ENCODE measurements around the gene SMYD2. TPM values are rescaled to one million over a fixed set of nuclear protein-coding genes. Genes with fewer than 3 reads are reported as not detected.

The SMYD2 gene
- total and polyA plus RNA-seq, 10 of the 15 experiments (the other 5 are each of a cell fraction or from before 2014, with no cell fraction given) = 8.3 to 55.7 (median 26.4) TPM

DNA sequence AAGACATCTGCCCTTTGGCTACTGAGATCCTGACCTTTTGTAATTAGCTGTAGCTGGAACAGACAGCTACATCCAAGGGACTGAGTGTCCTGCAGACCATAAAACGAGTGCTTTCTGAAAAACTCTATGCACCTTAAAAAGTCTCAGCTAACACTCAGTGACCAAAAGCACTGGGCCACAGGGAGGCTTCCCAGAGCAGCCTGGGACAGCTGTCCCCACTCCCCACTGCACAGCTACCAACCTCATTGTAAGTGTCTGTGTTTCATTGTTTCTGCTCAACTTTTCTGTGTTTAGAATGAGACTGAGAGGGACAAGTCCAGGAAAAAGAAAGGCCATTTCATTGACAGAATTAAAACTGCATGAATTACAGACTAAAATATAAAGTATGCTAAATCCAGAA is 80.7 kb downstream of the SMYD2 start:
- no peaks in the 10 kb centered on the region; a peak in 1 of 4 replicates for H3K27me3 ChIP-seq (replicated peaks in 1 of 2; ENCODE audit: control insufficient read depth in 2 of 2, insufficient read depth in 2 of 2, low read length in 1 of 2)
- no peak overlapping the region for H3K4me2 ChIP-seq (ENCODE audit: control insufficient read depth, insufficient read depth)
- no peaks in the 10 kb centered on the region for H4K20me1 ChIP-seq (ENCODE audit: control insufficient read depth, insufficient read depth)
- no peak for FAIRE-seq
- in situ Hi-C loops (cut with MboI) (no loop called here), intact Hi-C loops (cut with micrococcal nuclease; ENCODE audit: unreplicated experiment) (no loop called here)
- H3K36me3 ChIP-seq (ENCODE audit: control insufficient read depth in 2 of 2, insufficient read depth in 2 of 2, low read length in 1 of 2) = no peaks in the 10 kb centered on the region
- ChIA-PET RAD21 (ENCODE audit: unreplicated experiment) (no interaction called here), SMC1A (ENCODE audit: uncharacterized antibody, unreplicated experiment) (interaction anchor here (1.2 to 1.5 kb wide), 2 partner anchors 26 to 97 kb away, joined by 3 read pairs; no protein-coding TSS in a partner anchor), POLR2A (interaction anchor here (1.2 kb wide), 1 partner anchor 53 kb away, joined by 3 read pairs; no protein-coding TSS in a partner anchor), CTCF (interaction anchor here (0.8 to 4.0 kb wide), 3 partner anchors 29 to 224 kb away, joined by 3 to 15 read pairs (median 4); no protein-coding TSS in a partner anchor)
- H3K9me3 ChIP-seq (replicated peaks; ENCODE audit: control insufficient read depth, insufficient read depth, low read length) = no peaks in the 10 kb centered on the region; the same call in 2 of the 3 replicates
- TF ChIP-seq ESRRA (IDR thresholded peaks at IDR 0.05; ENCODE audit: low read length) (no peak), POLR2AphosphoS5 (IDR thresholded peaks at IDR 0.05; ENCODE audit: low read length) (no peak), MYC (IDR thresholded peaks at IDR 0.05; ENCODE audit: insufficient read depth, insufficient read length, insufficient replicate concordance, low read length, severe bottlenecking) (no peak), ATF7 (IDR thresholded peaks at IDR 0.05; ENCODE audit: low read depth) (no peak), NRF1 (conservative IDR thresholded peaks at IDR 0.05; ENCODE audit: low read depth, low read length) (no peak), NR2C2 (IDR thresholded peaks at IDR 0.05; ENCODE audit: borderline replicate concordance, control insufficient read depth, insufficient read length, low read depth) (no peak), STAT3 (IDR thresholded peaks at IDR 0.05; ENCODE audit: low read depth, low read length) (no peak), CBX3 (IDR thresholded peaks at IDR 0.05; ENCODE audit: borderline replicate concordance, low read depth) (no peak), RCOR1 (conservative IDR thresholded peaks at IDR 0.05; ENCODE audit: low read depth, low read length) (no peak)
- no peak for DNase-seq (ENCODE audit: low read depth, low spot score)
- BruUV-seq (replicated peaks) = no TSS peak
- H2AFZ ChIP-seq (ENCODE audit: control insufficient read depth, low read depth, low read length) = no peak overlapping the region
- H3K4me3 ChIP-seq = no peak overlapping the region
- no peak overlapping the region for H3K27ac ChIP-seq (ENCODE audit: control insufficient read depth, insufficient read depth)
- no peak for ATAC-seq
- WGBS (ENCODE audit: insufficient coverage, insufficient replicate concordance, low lambda C conversion rate, missing lambda C conversion rate) = 0% methylated on average over 1 of the region's 1 CpG
- H3K79me2 ChIP-seq (ENCODE audit: control insufficient read depth, insufficient read depth, low read length) = no peaks in the 10 kb centered on the region
- no peaks in the 10 kb centered on the region for H3K4me1 ChIP-seq (ENCODE audit: control insufficient read depth, insufficient read depth, low read length)
- H3K9ac ChIP-seq (ENCODE audit: control insufficient read depth, insufficient read depth, low read length) = no peak overlapping the region

Data from GM12878 (cell line).